ENCODE measurements around the gene C1orf159. TPM values are rescaled to one million over a fixed set of nuclear protein-coding genes. Genes with fewer than 3 reads are reported as not detected.

Gene C1orf159
- total and polyA plus RNA-seq, 2 of the 8 experiments (the other 6 are each of a cell fraction or from before 2014, with no cell fraction given): 10.0 to 10.9 TPM

GRCh38 chr1:1125945-1126344, 10.1 kb upstream of the C1orf159 start:
- no peak for FAIRE-seq
- no peak overlapping the region for H2AK5ac ChIP-seq (ENCODE audit: low read depth, low read length)

More at GRCh38 chr1:1125945-1126344, 10.1 kb upstream of the C1orf159 start:
- Histone ChIP-seq H3K56ac (replicated peaks; ENCODE audit: insufficient read length, low read depth, low read length) (no peak overlapping the region), H3K4me2 (ENCODE audit: insufficient read depth in 1 of 2, low read depth in 2 of 2, low read length in 2 of 2) (no peak overlapping the region), H3K14ac (ENCODE audit: insufficient read length) (no peak overlapping the region), H3K36me3 (ENCODE audit: control insufficient read depth in 2 of 4, insufficient read depth in 4 of 4, low read length in 3 of 4) (no peaks in the 10 kb centered on the region), H3K4me1 (replicated peaks in 1 of 4; ENCODE audit: control insufficient read depth in 3 of 4, insufficient read depth in 4 of 4, low read length in 3 of 4) (peaks cover 0 to 3% (median 2%) of the 10 kb centered on the region in 4 experiments; a peak in 4 of 7 replicates), H4K20me1 (replicated peaks in 1 of 2; ENCODE audit: control insufficient read depth in 1 of 2, insufficient read depth in 2 of 2, low read length in 2 of 2) (peaks cover 0 to 3% of the 10 kb centered on the region in 2 experiments), H4K5ac (ENCODE audit: insufficient read length, low read depth, low read length) (no peak overlapping the region), H3K9me3 (ENCODE audit: insufficient read depth in 2 of 2, low read depth in 1 of 2, low read length in 1 of 2) (peaks cover 0 to 8% of the 10 kb centered on the region in 2 experiments; a peak in 1 of 4 replicates), H3K27me3 (replicated peaks in 1 of 4; ENCODE audit: control insufficient read depth in 3 of 4, extremely low read depth in 1 of 4, insufficient read depth in 3 of 4, low read length in 3 of 4) (no peaks in the 10 kb centered on the region; a peak in 3 of 7 replicates), H4K8ac (ENCODE audit: extremely low read depth, insufficient read depth, low read length) (no peak overlapping the region; the same call in 1 of the 2 replicates), H2AFZ (ENCODE audit: low read length) (no peak overlapping the region), H4K91ac (replicated peaks; ENCODE audit: insufficient read length, low read length) (no peak overlapping the region), H2BK5ac (ENCODE audit: low read depth, low read length) (no peak overlapping the region), H3K9ac (replicated peaks in 1 of 4; ENCODE audit: extremely low read depth in 1 of 4, low read depth in 3 of 4, low read length in 3 of 4) (no peak overlapping the region), H2BK120ac (replicated peaks; ENCODE audit: low read depth, low read length) (no peak overlapping the region), H3K18ac (ENCODE audit: extremely low read depth, low read length) (no peak overlapping the region), H3K23ac (ENCODE audit: insufficient read length) (no peak overlapping the region), H3K27ac (ENCODE audit: low read depth, low read length) (no peak overlapping the region), H3K79me2 (ENCODE audit: control insufficient read depth in 1 of 2, insufficient read depth in 2 of 2, low read length in 2 of 2) (no peaks in the 10 kb centered on the region), H3K23me2 (ENCODE audit: low read depth, low read length) (no peaks in the 10 kb centered on the region), H2BK12ac (ENCODE audit: low read depth, low read length) (no peak overlapping the region), H3K4ac (replicated peaks; ENCODE audit: insufficient read length, low read depth, low read length) (no peak overlapping the region), H2BK20ac (ENCODE audit: low read length) (no peak overlapping the region), H3K4me3 (ENCODE audit: extremely low read depth in 1 of 4, insufficient read depth in 2 of 4, low read depth in 3 of 4, low read length in 4 of 4) (no peak overlapping the region), H3K79me1 (ENCODE audit: low read depth, low read length) (no peaks in the 10 kb centered on the region), H2BK15ac (ENCODE audit: low read length) (no peak overlapping the region)
- 85% methylated on average over 10 of the region's 18 CpGs; no CpG with 5 or more reads in 1 of the 2 experiments for WGBS, 2 experiments (ENCODE audit: extremely low coverage in 1 of 2, insufficient coverage in 1 of 2, insufficient read length in 1 of 2, insufficient replicate concordance in 2 of 2, low coverage in 1 of 2, low lambda C conversion rate in 2 of 2, missing lambda C conversion rate in 1 of 2)
- TF ChIP-seq RBBP5 (IDR thresholded peaks at IDR 0.05; ENCODE audit: borderline replicate concordance, low read depth, low read length): no peak
- no peak for TF ChIP-seq SRF (IDR thresholded peaks at IDR 0.05; ENCODE audit: low read depth, low read length)
- no peak for TF ChIP-seq GABPA (IDR thresholded peaks at IDR 0.05; ENCODE audit: borderline replicate concordance, insufficient read depth, low read length)
- no peak for TF ChIP-seq KDM1A (IDR thresholded peaks at IDR 0.05; ENCODE audit: borderline replicate concordance, low read length)
- TF ChIP-seq PHF8 (conservative IDR thresholded peaks at IDR 0.05; ENCODE audit: low read depth, low read length): no peak
- TF ChIP-seq SIX5 (IDR thresholded peaks at IDR 0.05; ENCODE audit: low read depth, low read length): no peak
- no peak for TF ChIP-seq CTBP2 (IDR thresholded peaks at IDR 0.05; ENCODE audit: borderline replicate concordance, insufficient read depth, insufficient read length, low read length)
- TF ChIP-seq NANOG (IDR thresholded peaks at IDR 0.05; ENCODE audit: insufficient read depth, low read depth, low read length, poor library complexity, severe bottlenecking): no peak
- no peak for TF ChIP-seq KDM5A (IDR thresholded peaks at IDR 0.05; ENCODE audit: low read length)
- no peak for TF ChIP-seq TEAD4 (IDR thresholded peaks at IDR 0.05; ENCODE audit: low read depth, low read length)
- TF ChIP-seq JUND (IDR thresholded peaks at IDR 0.05; ENCODE audit: low read length): no peak
- TF ChIP-seq CHD1 (IDR thresholded peaks at IDR 0.05; ENCODE audit: low read depth, low read length): no peak
- TF ChIP-seq TBP (IDR thresholded peaks at IDR 0.05; ENCODE audit: low read depth, low read length): no peak
- TF ChIP-seq CBX8 (IDR thresholded peaks at IDR 0.05; ENCODE audit: borderline replicate concordance, low read depth, low read length): no peak
- TF ChIP-seq POLR2A (IDR thresholded peaks at IDR 0.05; ENCODE audit: control extremely low read depth in 1 of 2, low read depth in 2 of 2, low read length in 2 of 2): no peak
- ChIA-PET CTCF (ENCODE audit: partially characterized antibody) (interaction anchor here (0.8 to 1.7 kb wide), 4 partner anchors 52 to 142 kb away, joined by 3 to 5 read pairs (median 4); no protein-coding TSS in a partner anchor), POLR2A (ENCODE audit: partially characterized antibody) (interaction anchor here (1.6 kb wide), 1 partner anchor 105 kb away, joined by 4 read pairs; the partner anchor contains the start of genes B3GALT6 and SDF4)
- no peak for DNase-seq (ENCODE audit: low read depth in 1 of 2, low spot score in 2 of 2)

All from H1 (cell line).